ENCODE results near the gene ZNF335. TPM values are rescaled to one million over a fixed set of nuclear protein-coding genes. Genes with fewer than 3 reads are reported as not detected.

The ZNF335 gene
- total and polyA plus RNA-seq, 2 of the 8 experiments (the other 6 are each of a cell fraction or from before 2014, with no cell fraction given) = 12.4 to 14.6 TPM

DNA sequence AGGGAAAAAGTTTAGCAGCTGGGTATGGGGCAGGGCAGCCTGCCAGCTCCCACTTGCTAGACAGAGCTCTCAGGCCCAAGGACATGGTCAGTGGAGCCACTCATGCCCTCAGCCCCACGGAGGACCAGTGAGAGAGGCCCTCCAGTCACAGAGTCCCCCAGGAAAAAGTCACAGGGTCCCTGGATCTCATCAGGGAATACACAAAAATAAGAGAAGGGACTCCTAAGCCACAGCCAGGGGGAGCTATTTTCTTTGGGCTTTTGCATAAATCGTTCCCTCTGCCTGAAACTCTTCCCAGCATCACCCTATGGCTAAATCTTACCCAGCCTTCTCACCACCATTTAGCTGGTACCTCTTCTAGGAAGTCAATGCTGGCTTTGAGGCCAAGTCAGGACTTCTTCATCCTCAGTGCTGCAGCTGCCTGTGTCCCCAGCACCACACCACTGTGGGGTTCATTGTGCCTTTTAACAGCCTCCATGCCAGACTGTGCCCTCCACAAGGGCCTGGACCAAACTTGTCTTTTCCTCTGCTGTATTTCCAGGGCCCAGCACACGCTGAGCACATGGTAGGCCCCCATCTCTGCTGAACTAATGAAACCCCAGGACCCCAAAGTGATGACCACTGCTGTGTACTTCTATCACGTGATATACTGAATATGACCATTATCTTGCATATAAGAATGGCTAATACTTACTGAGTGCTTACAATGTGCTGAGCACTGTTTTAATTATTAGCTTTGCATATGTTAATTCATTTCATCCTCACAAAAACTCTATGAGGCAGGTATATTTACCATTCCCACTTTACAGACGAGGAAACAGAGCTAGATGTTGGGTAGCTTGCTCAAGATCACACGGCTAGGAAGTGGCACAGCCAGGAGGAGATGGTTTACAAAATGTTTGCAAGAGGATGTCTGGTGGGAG, 2.0 kb downstream of the ZNF335 start (continued):
- peak; percentile 34 to 41 for TF ChIP-seq RAD21 (IDR thresholded peaks at IDR 0.05 in 1 of 2, conservative IDR thresholded peaks at IDR 0.05 in 1 of 2; ENCODE audit: low read depth in 2 of 2, low read length in 2 of 2)
- no peak for TF ChIP-seq CEBPB (IDR thresholded peaks at IDR 0.05; ENCODE audit: low read depth, low read length)
- no peak for TF ChIP-seq NANOG (IDR thresholded peaks at IDR 0.05; ENCODE audit: insufficient read depth, low read depth, low read length, poor library complexity, severe bottlenecking)
- TF ChIP-seq MAFK (IDR thresholded peaks at IDR 0.05; ENCODE audit: low read depth, low read length) = no peak
- no peak for TF ChIP-seq HDAC2 (IDR thresholded peaks at IDR 0.05; ENCODE audit: borderline replicate concordance in 1 of 2, low read depth in 2 of 2, low read length in 2 of 2)

Data from H1 (cell line).